Osteocyte (in vitro differentiated cells): ENCODE measurements around the gene IL1RAP. TPM values are rescaled to one million over a fixed set of nuclear protein-coding genes. Genes with fewer than 3 reads are reported as not detected.

Source experiments
- DNase-seq: peaks from one replicate; pipeline ENCODE4 v3.0.0; 2021; ENCODE audit warnings: mixed read lengths; ENCODE audit not compliant: unreplicated experiment; ENCODE audit errors: extremely low spot score
- H3K27ac Mint-ChIP-seq: one replicate; pipeline ENCODE4 v1.8.0; 2021; ENCODE audit warnings: mild to moderate bottlenecking, mixed read lengths; ENCODE audit not compliant: unreplicated experiment
- H3K27me3 Mint-ChIP-seq: one replicate; pipeline ENCODE4 v1.8.0; 2021; ENCODE audit warnings: mixed read lengths; ENCODE audit not compliant: unreplicated experiment
- H3K36me3 Mint-ChIP-seq: one replicate; pipeline ENCODE4 v1.8.0; 2021; ENCODE audit warnings: mixed read lengths; ENCODE audit not compliant: unreplicated experiment
- H3K4me1 Mint-ChIP-seq: one replicate; pipeline ENCODE4 v1.8.0; 2021; ENCODE audit warnings: mixed read lengths; ENCODE audit not compliant: unreplicated experiment
- H3K4me3 Mint-ChIP-seq: one replicate; pipeline ENCODE4 v1.8.0; 2021; ENCODE audit warnings: mild to moderate bottlenecking, moderate library complexity, mixed read lengths; ENCODE audit not compliant: unreplicated experiment
- H3K9me3 Mint-ChIP-seq: one replicate; pipeline ENCODE4 v1.8.0; 2021; ENCODE audit warnings: mixed read lengths; ENCODE audit not compliant: unreplicated experiment
- CTCF ChIP-seq: fragments of 200-600 bp; sonication (generic); IDR thresholded peaks from 2 replicates; pipeline ENCODE4 v1.5.0; 2021; ENCODE audit warnings: antibody characterized with exemption, mild to moderate bottlenecking, moderate library complexity
- total RNA-seq: library from RNA; stranded (reverse); gene quantifications from 2 replicates; pipeline ENCODE4 v1.2.1, GENCODE V29; 2021

IL1RAP gene
- total RNA-seq, 1 donor from 2014 or later, result 29.3 TPM

- Mint-ChIP-seq H3K9me3 (peaks cover 13% of the 10 kb centered on the region), H3K4me1 (no peaks in the 10 kb centered on the region), H3K4me3 (no peak overlapping the region), H3K27me3 (no peaks in the 10 kb centered on the region), H3K27ac (no peak overlapping the region), H3K36me3 (peaks cover 26% of the 10 kb centered on the region)
- DNase-seq, result no peak
- TF ChIP-seq CTCF, result no peak
These were observed 42.5 kb downstream of the IL1RAP start for GRCh38 chr3:190556351-190556750.

- DNase-seq, result no peak
- H3K4me3 Mint-ChIP-seq, result no peak overlapping the region
- H3K4me1 Mint-ChIP-seq, result no peaks in the 10 kb centered on the region
- TF ChIP-seq CTCF, result no peak
- peaks cover 13% of the 10 kb centered on the region for H3K9me3 Mint-ChIP-seq
- H3K27me3 Mint-ChIP-seq, result no peaks in the 10 kb centered on the region
- no peak overlapping the region for H3K27ac Mint-ChIP-seq
- peaks cover 25% of the 10 kb centered on the region for H3K36me3 Mint-ChIP-seq
These were observed 43.4 kb downstream of the IL1RAP start for GRCh38 chr3:190557296-190557695.

- peaks cover 9% of the 10 kb centered on the region for H3K9me3 Mint-ChIP-seq
- H3K4me1 Mint-ChIP-seq, result no peaks in the 10 kb centered on the region
- no peak overlapping the region for H3K27ac Mint-ChIP-seq
- H3K27me3 Mint-ChIP-seq, result no peaks in the 10 kb centered on the region
- TF ChIP-seq CTCF, result no peak
- no peak for DNase-seq
- no peak overlapping the region for H3K4me3 Mint-ChIP-seq
- H3K36me3 Mint-ChIP-seq, result peaks cover 20% of the 10 kb centered on the region
These were observed 44.4 kb downstream of the IL1RAP start for GRCh38 chr3:190558316-190558715.

- Mint-ChIP-seq H3K4me3 (no peak overlapping the region), H3K27me3 (no peaks in the 10 kb centered on the region), H3K27ac (no peak overlapping the region), H3K9me3 (peaks cover 9% of the 10 kb centered on the region), H3K4me1 (no peaks in the 10 kb centered on the region), H3K36me3 (peaks cover 20% of the 10 kb centered on the region)
- no peak for TF ChIP-seq CTCF
- DNase-seq, result no peak
These were observed 44.9 kb downstream of the IL1RAP start for GRCh38 chr3:190558796-190559195.

GRCh38 chr3:190560013-190560895, 46.4 kb downstream of the IL1RAP start:
- DNase-seq, result no peak

More at GRCh38 chr3:190560013-190560895, 46.4 kb downstream of the IL1RAP start:
- Mint-ChIP-seq H3K4me3 (no peak overlapping the region), H3K36me3 (peaks cover 20% of the 10 kb centered on the region), H3K27me3 (no peaks in the 10 kb centered on the region), H3K4me1 (no peaks in the 10 kb centered on the region), H3K9me3 (peaks cover 9% of the 10 kb centered on the region), H3K27ac (no peak overlapping the region)
- TF ChIP-seq CTCF, result no peak
